ENCODE results near the gene KRTAP6-3.

GRCh38 chr21:30580132-30580531, 12.1 kb upstream of the KRTAP6-3 start:
- TF ChIP-seq CTCF (IDR thresholded peaks at IDR 0.05) (no peak), POLR2AphosphoS5 (IDR thresholded peaks at IDR 0.05) (no peak)
